Measurements from ENCODE around the gene TAPBP.
"Not testable (repeated sequence)": the region's sequence is repeated elsewhere in the genome, so short reads cannot be mapped to it uniquely, and the experiment has no call there.

The TAPBP gene

DNA sequence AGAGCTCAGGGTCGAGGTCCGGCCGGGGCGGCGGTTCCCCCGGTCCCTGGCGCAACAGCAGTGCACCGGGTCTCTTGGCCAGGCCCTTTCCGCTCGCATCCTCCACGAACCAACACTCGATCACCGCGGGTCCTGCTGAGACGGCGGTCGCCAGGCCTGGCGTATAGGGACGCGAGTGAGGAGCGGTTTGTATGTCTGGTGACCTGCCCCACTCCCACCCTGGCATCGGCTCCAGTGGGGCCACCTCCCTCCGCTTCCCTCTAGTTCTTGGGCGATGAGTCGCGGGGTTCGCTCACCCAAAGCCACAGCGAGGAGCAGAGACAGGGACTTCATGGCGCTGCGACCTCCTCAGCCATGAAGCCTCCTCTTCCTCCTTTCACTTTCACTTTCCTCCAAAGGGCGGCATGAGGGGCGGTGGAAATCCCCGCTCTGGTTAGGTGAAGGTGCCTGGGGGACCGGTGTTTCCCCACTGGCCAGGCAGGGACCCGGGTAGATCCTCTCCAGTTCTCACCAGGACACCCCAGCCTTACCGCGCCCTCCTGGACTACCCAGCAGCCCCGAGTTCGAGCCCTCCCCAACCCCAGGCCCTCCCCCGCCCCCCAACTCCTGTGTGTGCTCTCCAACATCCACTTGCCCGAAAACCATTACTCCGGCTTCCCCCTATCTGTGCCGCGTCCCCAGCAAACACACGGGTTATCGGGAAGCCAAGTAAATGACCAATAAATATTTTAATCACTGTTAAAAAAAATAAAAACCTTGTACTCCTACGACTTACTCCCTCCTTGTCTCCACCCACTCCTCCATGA, at the start of gene TAPBP:
Gene TAPBP, minus strand, starts transcription at position 370 of the 806 bp plus-strand sequence. Its CDS starts 37 bp downstream, at position 333.
- DNase-seq (ENCODE audit: low read depth) = no peak

DNA sequence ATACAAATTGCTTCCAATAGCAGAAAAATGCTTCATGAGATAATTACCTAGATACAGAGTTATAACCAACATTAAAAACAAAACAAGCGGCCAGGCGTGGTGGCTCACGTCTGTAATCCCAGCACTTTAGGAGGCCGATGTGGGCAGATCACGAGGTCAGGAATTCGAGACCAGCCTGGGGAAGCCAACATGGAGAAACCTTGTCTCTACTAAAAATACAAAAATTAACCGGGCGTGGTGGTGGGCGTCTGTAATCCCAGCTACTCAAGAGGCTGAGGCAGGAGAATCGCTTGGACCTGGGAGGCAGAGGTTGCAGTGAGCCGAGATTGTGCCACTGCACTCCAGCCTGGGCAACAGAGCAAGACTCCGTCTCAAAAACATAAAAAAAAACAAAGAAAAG, 49.6 kb upstream of the TAPBP start:
- DNase-seq (ENCODE audit: low read depth) = not testable (repeated sequence)

DNA sequence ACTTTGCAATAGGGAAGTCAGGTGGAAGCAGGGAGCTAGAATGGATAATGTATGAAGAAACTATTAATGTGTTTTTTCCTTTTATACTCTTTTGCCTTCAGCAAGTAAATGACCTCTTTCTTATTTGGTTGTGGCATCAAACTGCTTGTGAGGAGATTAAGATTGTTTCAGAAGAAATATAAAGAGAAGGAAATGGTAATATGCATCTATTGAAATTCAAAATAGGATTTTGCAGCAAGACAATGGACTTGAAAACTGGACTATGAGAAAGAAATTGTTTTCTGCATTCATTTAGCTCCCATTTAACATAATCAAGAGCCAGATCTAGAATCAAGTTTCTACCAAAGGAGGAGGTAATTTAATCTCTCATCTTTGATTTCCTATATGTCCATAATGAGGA, 45.5 kb upstream of the TAPBP start:
- DNase-seq (ENCODE audit: low read depth) = no peak

DNA sequence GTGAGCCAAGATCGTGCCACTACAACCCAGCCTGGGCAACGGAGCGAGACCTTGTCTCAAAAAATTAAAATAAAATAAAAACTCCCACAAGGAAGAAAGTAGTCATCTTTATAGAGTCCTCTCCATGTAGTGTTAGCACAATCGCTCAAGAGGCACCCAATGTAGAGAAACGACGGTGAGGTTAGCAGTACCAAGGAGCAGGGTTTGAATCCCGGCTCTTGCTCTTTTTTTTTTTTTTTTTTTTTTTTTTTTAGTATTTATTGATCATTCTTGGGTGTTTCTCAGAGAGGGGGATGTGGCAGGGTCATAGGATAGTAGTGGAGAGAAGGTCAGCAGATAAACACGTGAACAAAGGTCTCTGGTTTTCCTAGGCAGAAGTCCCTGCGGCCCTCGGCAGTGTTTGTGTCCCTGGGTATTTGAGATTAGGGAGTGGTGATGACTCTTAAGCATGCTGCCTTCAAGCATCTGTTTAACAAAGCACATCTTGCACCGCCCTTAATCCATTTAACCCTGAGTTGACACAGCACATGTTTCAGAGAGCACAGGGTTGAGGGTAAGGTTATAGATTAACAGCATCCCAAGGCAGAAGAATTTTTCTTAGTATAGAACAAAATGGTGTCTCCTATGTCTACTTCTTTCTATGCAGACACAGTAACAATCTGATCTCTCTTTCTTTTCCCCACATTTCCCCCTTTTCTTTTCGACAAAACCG, 43.4 kb upstream of the TAPBP start:
- DNase-seq (ENCODE audit: low read depth) = not testable (repeated sequence)

DNA sequence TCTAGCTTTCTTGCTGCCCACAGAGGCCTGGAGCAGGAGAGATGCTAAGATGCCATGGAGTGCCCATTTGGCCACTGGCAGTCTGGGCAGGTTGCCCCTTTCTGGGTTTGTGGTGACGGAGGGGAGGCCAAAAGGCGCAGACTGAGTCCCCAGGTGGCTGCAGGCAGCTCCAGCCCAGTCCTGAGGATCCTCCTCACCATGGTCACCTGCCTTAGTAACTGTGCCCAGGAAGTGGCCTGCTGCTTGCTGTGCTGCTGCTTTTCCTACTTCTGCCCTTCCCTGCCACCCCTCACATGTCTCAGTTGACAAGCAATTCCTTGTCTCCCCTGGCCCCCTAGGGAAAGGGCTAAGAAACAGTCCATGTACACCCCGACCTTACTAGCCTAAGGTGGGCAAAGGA, 42.4 kb upstream of the TAPBP start:
- no peak for DNase-seq (ENCODE audit: low read depth)

DNA sequence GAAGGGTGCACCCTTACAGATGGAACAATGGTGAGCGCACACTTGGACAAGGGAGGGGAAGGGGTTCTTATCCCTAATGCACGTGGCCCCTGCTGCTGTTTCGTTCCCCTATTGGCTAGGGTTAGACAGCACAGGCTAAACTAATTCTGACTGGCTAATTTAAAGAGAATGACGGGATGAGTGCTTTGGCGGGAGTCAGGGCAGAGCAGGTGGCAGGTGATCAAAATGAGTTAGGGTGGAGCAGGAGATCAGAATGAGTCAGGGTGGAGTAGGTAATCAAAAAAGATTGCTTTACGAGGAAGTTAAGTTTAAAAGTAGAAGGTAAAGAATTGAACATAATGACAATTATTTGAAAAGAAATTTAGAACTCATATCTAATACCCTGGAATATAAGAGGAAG, 42.0 kb upstream of the TAPBP start:
- not testable (repeated sequence) for DNase-seq (ENCODE audit: low read depth)

DNA sequence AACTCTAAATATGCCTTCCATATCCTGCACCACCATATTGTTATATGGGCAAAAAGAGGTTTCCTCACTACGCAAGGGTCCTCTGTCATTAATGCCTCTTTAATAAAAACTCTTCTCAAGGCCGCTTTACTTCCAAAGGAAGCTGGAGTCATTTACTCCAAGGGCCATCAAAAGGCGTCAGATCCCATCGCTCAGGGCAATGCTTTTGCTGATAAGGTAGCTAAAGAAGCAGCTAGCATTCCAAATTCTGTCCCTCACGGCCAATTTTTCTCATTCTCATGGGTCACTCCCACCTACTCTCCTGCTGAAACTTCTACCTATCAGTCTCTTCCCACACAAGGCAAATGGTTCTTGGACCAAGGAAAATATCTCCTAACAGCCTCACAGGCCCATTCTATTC, 33.9 kb upstream of the TAPBP start:
- no peak for DNase-seq (ENCODE audit: low read depth)

DNA sequence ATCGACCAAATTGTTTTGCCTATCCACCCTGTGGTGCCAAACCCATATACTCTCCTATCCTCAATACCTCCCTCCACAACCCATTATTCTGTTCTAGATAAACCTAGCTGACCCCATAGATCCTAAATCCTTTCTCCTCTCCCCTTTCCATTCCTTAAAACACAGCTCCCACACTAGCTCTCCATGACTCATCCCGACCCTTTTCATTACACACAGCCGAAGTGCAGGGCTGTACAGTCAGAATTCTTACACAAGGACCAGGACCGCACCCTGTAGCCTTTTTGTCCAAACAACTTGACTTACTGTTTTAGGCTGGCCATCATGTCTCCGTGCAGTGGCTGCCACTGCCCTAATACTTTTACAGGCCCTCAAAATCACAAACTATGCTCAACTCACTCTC, 33.1 kb upstream of the TAPBP start:
- DNase-seq (ENCODE audit: low read depth) = not testable (repeated sequence)

DNA sequence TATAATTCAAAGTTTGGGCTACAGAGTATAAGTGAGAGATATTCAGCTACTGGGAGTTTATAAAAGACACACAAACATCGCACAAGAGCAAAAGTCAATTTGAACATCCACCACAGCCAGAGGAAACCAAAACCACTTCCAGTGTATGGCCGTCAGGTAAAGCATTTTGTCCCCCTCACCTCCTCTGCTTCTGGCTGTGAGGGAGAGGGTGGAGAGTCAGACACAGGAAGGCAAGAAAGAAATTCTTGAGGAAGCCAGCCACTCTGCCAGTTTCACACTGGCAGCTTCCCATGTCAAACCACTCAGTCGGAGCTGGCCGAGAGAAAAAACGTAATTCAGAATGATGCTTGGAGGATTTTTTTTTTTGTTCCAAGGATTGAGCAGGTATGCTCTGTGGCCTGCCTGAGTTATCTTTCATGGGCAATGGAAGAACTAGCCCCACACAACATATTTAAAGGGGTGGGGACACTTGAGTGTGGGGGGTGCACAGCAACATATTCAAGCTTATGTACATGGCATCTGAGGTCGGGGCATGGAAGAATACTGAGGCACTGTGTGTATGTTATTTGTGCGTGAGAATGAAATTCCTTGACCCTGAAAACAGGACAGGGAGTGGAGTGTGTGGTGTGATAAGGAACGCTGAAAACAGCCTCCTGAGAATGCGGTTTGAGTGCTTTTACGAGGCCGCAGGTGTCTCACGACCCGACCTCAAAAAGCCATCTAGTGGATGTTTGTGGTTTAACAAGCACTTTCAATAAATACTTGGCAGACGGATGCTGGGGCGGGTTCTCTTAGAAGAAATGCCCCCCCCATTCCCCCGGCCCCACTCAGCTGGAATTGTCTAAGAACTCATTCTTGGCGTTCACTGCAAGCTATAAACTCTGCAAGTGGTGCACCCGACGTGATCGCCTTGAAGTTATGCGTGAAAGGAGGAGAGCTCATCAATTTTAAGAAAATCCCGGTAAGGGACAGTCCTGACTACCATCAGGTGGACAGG, 31.1 kb upstream of the TAPBP start:
- DNase-seq (ENCODE audit: low read depth) = peak; percentile 38

DNA sequence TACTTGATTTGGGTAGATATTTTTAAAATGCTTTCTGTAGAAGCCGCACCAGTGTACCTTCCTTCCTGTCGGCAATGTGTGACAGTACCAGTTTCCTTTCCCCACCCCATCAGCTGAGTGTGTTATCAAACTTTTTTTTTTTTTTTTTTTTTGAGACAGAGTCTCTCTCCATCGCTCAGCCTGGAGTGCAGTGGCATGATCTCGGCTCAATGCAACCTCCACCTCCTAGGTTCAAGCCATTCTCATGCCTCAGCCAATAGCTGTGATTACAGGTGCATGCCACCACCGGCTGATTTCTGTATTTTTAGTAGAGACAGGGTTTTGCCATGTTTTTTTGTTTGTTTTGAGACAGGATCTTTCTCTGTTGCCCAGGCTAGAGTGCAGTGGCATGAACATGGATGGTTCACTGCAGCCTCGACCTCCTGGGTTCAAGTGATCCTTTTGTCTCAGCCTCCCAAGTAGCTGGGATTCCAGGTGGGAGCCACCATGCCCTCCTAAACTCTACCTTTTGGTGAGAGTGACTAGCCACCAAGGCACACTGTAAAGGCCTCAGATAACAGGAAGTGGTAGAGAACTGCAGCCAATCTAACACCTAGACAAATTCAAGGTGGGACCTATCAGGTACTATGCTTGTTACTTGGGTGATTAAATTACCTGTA, 30.2 kb upstream of the TAPBP start:
- no peak for DNase-seq (ENCODE audit: low read depth)

DNA sequence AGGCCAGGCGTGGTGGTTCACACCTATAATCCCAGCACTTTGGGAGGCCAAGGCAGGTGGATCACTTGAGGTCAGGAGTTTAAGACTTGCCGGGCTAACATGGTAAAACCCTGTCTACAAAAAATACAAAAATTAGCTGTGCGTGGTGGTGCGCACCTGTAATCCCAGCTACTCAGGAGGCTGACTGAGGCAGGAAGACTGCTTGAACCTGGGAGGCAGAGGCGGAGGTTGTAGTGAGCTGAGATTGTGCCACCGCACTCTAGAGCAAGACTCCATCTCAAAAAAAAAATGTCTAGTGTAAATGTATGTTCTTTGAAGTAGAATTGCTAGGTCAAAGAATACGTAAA, 29.7 kb upstream of the TAPBP start:
- not testable (repeated sequence) for DNase-seq (ENCODE audit: low read depth)

DNA sequence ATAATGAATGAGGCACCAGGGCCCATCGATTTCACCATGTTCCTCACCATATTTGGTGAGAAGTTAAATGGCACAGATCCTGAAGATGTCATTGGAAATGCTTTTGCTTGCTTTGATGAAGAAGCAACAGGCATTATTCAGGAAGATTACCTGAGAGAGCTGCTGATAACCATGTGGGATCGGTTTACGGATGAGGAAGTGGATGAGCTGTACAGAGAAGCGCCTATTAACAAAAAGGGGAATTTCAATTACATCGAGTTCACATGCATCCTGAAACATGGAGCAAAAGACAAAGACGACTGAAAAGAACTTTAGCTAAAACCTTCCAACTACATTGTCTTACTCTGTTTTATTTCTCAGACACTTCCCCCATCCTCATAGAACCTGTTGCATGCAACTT, 25.3 kb upstream of the TAPBP start:
- no peak for DNase-seq (ENCODE audit: low read depth)

DNA sequence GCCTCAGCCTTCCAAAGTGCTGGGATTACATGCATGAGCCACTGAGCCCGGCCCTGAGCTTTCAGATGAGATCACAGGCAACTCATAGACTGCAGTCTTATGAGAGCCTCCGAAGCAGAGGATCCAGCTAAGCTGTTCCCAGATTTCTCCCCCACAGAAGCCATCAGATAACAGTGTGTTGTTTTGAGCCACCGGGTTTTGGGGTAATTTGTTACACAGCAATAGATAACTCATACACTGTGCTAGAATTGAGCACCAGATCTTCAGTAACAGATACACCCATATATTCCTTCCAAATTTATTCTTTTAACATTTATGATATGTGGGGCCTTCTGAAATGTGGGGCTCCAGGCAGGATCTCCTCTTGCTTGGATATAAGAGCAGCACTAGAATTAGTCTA, 22.6 kb upstream of the TAPBP start:
- no peak for DNase-seq (ENCODE audit: low read depth)

DNA sequence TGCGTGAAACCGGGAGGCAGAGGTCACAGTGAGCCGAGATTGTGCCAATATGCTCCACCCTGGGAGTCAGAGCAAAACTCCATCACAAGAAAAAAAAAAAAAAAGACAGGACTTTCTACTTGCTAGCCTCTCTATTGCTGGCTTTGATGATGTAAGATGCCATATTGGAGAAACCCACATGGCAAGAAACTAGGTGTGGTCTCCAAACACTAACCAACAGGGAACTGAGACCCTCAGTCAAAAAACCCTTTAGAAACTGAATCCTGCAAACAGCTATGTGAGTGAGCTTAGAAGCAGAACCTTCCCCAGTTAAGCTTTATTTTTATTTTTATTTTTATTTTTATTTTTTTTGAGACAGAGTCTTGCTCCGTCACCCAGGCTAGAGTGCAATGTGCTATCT, 22.0 kb upstream of the TAPBP start:
- no peak for DNase-seq (ENCODE audit: low read depth)

DNA sequence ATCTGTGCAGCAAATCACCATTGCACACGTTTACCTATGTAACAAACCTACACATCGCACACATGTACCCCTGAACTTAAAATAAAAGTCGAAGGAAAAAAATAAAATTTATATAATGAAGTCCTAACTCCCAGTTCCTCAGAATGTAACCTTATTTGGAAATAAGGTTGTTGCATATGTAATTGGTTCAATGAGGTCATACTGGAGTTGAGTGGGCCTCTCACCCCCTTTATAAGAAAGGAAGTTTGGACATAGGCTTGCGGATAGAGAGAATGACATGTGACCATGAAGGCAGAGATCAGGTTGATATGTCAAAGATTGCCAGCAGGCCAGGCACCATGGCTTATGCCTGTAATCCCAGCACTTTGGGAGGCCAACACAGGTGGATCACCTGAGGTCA, 19.8 kb upstream of the TAPBP start:
- DNase-seq (ENCODE audit: low read depth) = no peak

DNA sequence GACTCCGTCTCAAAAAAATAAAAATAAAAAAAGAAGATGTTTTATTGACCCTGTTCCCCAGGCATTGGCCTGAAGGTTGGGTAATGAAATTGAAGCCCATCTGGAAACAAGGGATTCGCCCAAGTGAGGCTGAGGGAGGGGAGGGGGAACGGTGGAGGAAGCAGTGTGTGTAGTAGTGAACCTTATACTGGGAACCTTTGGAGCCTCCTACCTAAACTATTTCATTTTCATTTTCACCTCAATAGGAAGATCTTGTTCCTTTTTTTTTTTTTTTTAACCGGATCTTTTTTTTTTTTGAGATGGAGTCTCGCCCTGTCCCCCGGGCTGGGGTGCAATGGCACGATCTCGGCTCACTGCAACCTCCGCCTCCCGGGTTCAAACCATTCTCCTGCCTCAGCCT, 16.9 kb upstream of the TAPBP start:
- DNase-seq (ENCODE audit: low read depth) = no peak

DNA sequence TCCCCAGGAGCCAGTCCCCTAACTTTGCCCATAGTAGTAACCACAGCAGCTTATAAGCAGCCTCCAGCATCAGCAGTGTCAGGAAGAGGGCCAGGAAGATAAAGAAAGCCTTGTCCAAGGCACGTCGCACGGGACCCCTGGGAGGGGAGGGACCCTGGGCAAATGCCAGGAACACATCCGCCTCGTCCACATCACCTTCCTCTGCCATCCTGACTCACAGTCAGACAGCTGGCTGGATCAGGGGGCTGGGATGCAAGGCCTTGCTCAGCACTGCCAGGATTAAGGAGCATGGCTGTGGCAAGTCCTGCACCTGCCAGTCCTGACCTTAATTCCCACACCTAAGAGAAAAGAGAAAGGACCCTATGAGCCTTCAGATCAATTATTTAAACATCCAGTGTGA, 15.2 kb upstream of the TAPBP start:
- DNase-seq (ENCODE audit: low read depth) = no peak

DNA sequence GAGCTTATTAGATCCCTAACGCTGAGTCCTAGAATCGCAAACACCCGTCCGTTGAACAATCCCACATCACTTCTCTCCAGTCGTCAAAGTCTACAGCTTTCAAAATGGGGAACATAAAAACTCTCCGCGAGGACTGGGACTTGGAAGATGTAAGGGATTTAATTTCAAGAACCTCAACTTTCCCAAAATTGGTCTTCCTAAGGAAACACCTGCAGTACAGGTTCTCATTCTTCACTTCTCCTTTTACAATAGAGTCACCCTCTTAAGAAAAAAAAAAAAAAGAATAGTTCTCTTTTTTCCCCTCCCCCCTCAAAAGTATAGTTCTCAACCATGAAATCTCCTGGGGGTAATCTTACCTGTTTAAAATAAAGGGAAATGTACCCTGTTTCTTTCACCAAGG, 10.2 kb upstream of the TAPBP start:
- DNase-seq (ENCODE audit: low read depth) = no peak

DNA sequence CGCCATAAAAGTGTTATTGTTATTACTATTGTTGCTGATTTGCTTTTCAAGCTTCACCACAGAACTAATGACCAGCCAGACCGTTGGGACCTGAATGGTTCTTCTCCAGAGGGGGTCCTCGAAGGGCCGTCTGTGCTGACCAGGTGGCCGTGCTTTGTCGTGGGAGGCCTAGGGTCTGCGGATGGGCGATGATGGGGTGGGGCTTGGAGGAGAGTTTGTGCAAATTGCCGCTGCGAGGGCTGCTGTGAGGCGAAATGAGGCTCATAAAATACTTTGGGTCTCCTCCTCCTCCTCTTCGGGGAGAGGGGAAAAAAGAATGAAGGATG, 9.7 kb upstream of the TAPBP start:
- no peak for DNase-seq (ENCODE audit: low read depth)

DNA sequence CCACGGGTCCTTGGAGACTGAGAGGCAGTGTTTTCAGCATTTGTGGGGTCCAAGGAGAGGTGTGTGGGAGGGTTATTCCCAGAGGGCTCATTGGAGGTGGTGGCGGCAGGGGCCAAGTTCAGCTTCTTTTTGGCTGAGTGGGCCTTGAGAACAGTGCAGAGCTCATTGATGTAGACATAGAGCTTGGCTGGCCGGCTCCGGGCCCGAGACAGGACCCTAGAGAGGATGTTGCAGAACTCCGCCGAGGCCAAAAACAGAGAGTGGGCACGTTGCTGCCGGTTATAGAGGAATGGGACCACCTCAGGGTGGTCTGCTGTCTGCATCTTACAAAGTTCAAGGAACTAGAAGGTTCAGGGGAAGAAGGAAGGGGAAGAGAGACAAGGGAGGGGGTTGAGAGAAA, 7.3 kb upstream of the TAPBP start:
- no peak for DNase-seq (ENCODE audit: low read depth)

DNA sequence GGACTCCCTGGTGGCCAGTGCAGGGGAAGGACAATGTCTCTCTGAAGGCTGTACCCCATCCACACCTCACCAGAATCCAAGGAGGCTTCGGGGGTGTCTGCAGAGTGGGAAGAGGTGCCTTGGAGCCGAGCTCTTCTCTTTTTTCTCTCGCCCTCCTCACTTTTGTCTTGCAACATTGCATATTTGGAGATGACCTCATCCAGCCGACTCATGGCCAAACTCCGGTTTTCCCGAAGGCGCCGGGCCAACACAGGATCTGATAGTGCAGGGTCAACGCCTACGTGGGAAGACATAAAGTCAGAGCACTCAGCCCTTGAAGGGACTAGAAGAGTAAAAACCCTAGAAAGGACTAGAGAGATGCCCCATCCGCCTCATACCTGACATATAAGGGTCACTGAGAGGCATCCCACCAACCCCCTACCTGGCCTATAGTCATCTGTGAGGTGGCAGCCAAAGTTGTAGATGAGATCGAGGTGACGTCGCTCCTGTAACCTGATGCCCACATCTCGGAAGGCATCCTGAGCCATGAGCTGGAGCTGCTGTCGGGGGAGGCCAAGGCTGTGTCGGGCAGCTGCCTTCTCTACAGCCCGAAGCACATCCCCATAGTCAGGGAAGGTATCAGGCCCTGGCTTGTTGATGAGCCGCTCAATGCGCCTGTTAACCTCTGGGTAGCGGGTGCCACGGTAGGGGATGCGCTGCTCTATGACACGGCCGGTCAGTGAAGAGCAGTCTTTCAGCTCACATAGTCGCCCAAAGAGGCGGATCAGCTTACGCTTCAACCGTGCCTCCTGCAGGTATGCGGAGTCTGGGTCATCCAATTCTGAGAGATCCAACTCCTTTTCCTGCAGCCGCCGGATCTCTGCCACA, 6.7 kb upstream of the TAPBP start:
- DNase-seq (ENCODE audit: low read depth) = no peak

Data from CMK (cell line).